HepG2 (cell line): ENCODE results near the gene CIAO3. TPM values are rescaled to one million over a fixed set of nuclear protein-coding genes. Genes with fewer than 3 reads are reported as not detected.
A peak's percentile ranks its signal among the peaks of the same experiment; 100 is the strongest.

Source experiments
- EHMT2 ChIP-seq: fragments of 200-600 bp; sonication (generic); IDR thresholded peaks from 2 replicates; pipeline ENCODE4 v1.7.0; 2017; ENCODE audit warnings: antibody characterized with exemption, low read depth, low read length, borderline replicate concordance
- FUBP1 ChIP-seq: sonication (generic); formaldehyde crosslinking; IDR thresholded peaks from 2 replicates; pipeline ENCODE4 v1.5.1; 2020; ENCODE audit warnings: missing genetic modification reagents, mild to moderate bottlenecking, borderline replicate concordance
- GFI1 ChIP-seq: sonication (generic); formaldehyde crosslinking; IDR thresholded peaks from 2 replicates; pipeline ENCODE4 v1.5.0; 2020; ENCODE audit warnings: missing genetic modification reagents, mild to moderate bottlenecking, borderline replicate concordance
- MAFK ChIP-seq, 2 experiments: IDR thresholded peaks in 1 of 2; conservative IDR thresholded peaks in 1 of 2; 2 replicates each; pipeline ENCODE4 v1.6.1; 2011; ENCODE audit warnings: improper control_type of control experiment in 2 of 2, low read length in 2 of 2
- NFE2 ChIP-seq: sonication (generic); formaldehyde crosslinking; IDR thresholded peaks from 2 replicates; pipeline ENCODE4 v1.4.0; 2020; ENCODE audit warnings: missing genetic modification reagents
- NR2F2 ChIP-seq: IDR thresholded peaks from 2 replicates; pipeline ENCODE4 v1.6.1; 2012; ENCODE audit warnings: low read depth, inconsistent platforms, borderline replicate concordance
- NRL ChIP-seq: sonication (generic); formaldehyde crosslinking; IDR thresholded peaks from 2 replicates; pipeline ENCODE4 v1.5.0; 2020; ENCODE audit warnings: missing genetic modification reagents, mild to moderate bottlenecking, moderate library complexity, borderline replicate concordance
- PHF21A ChIP-seq: sonication (generic); formaldehyde crosslinking; IDR thresholded peaks from 2 replicates; pipeline ENCODE4 v1.5.0; 2020; ENCODE audit warnings: mild to moderate bottlenecking, missing genetic modification reagents
- POGZ ChIP-seq: sonication (generic); formaldehyde crosslinking; IDR thresholded peaks from 2 replicates; pipeline ENCODE4 v1.4.0; 2020; ENCODE audit warnings: mild to moderate bottlenecking, missing genetic modification reagents
- SSRP1 ChIP-seq: IDR thresholded peaks from 2 replicates; pipeline ENCODE4 v1.6.1; 2016; ENCODE audit warnings: control low read depth
- TBX3 ChIP-seq: fragments of 450-650 bp; IDR thresholded peaks from 2 replicates; pipeline ENCODE4 v1.6.1; 2017; ENCODE audit warnings: antibody characterized with exemption, mild to moderate bottlenecking, inconsistent platforms, borderline replicate concordance
- ZNF282 ChIP-seq: fragments of 450-650 bp; IDR thresholded peaks from 2 replicates; pipeline ENCODE4 v1.6.1; 2018; ENCODE audit not compliant: partially characterized antibody
- ZNF496 ChIP-seq: sonication (generic); formaldehyde crosslinking; IDR thresholded peaks from 2 replicates; pipeline ENCODE4 v1.8.1; 2023; ENCODE audit warnings: mild to moderate bottlenecking, moderate library complexity, missing genetic modification reagents; ENCODE audit not compliant: insufficient replicate concordance
- ZNF512B ChIP-seq: sonication (generic); formaldehyde crosslinking; IDR thresholded peaks from 2 replicates; pipeline ENCODE4 v1.5.1; 2020; ENCODE audit warnings: missing genetic modification reagents, mild to moderate bottlenecking, borderline replicate concordance
- ZNF761 ChIP-seq: sonication (generic); formaldehyde crosslinking; conservative IDR thresholded peaks from 2 replicates; pipeline ENCODE4 v1.4.0; 2020; ENCODE audit warnings: mild to moderate bottlenecking, missing genetic modification reagents
- ZUFSP ChIP-seq: sonication (generic); formaldehyde crosslinking; IDR thresholded peaks from 2 replicates; pipeline ENCODE4 v1.9.0; 2021; ENCODE audit warnings: missing genetic modification reagents, mild to moderate bottlenecking, borderline replicate concordance
- polyA plus RNA-seq, 8 experiments: library from polyadenylated mRNA; depleted of rRNA in 3 of 8; stranded (reverse) in 7 of 8; unstranded in 1 of 8; fragments of >200 nt; fragmentation: Illumina TruSeq in 4 of 8; extraction: Trizol in 4 of 8; gene quantifications; 2 replicates each; pipeline versions ENCODE4 v1.2.1 to v1.2.3, GENCODE V29; 2011 to 2016; ENCODE audit warnings: low read depth in 4 of 8, missing spikeins in 1 of 8, mixed read lengths in 1 of 8; ENCODE audit not compliant: insufficient read depth in 1 of 8
- total RNA-seq, 5 experiments: library from RNA; depleted of rRNA; stranded (reverse); fragments of >200 nt; fragmentation: Illumina TruSeq; extraction: Trizol; gene quantifications; 2 replicates each; pipeline ENCODE4 v1.2.3, GENCODE V29; 2016; ENCODE audit warnings: low read depth in 1 of 5
- TF ChIP-seq, protein P1 (sequence below): sonication (generic); formaldehyde crosslinking; IDR thresholded peaks from 2 replicates; pipeline ENCODE4 v1.4.0; 2020; ENCODE audit warnings: low read depth, mild to moderate bottlenecking, missing genetic modification reagents
- TF ChIP-seq, protein P2 (sequence below): sonication (generic); formaldehyde crosslinking; IDR thresholded peaks from 2 replicates; pipeline ENCODE4 v1.8.1; 2023; ENCODE audit warnings: missing genetic modification reagents, inconsistent platforms, borderline replicate concordance
- TF ChIP-seq, protein P3 (sequence below): sonication (generic); formaldehyde crosslinking; IDR thresholded peaks from 2 replicates; pipeline ENCODE4 v1.5.0; 2020; ENCODE audit warnings: missing genetic modification reagents

Gene CIAO3
- total and polyA plus RNA-seq, 2 of the 13 experiments (the other 11 are each of a cell fraction or from before 2014, with no cell fraction given), result 21.7 to 25.0 TPM

DNA sequence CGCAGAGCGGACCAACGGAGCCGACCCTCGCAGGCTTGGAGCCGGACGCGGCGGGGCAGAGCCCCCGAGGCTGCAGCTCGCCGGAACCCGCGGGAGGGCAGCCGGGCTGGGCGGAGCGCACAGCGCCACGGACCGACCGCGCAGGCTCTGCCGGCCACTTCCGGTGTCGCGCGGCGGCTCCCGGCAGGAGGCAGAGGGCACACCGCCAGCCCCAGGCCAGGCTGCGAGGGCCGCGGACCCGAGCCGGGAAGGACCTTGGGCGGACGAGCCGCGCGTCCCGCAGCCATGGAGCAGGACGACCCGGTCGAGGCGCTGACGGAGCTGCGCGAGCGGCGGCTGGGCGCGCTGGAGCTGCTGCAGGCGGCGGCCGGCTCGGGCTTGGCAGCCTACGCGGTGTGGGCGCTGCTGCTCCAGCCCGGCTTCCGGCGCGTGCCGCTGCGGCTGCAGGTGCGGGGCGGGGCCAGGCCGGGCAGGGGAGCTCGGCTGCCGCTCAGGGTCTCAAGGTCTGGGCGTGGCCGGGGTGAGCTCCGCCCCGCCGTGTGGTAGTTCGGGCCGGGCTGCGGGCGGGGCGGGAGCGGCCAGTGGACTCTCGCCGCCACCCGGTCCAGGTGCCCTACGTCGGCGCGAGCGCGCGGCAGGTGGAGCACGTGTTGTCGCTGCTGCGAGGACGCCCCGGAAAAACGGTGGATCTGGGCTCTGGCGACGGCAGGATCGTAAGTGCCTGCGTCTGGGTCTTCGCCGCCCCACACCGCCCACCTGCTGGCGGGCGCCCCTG, 19.6 kb downstream of the CIAO3 start, which contains the start of gene ANTKMT (continued):
- no peak for TF ChIP-seq ZNF512B (CRISPR knock-in tag)
- no peak for TF ChIP-seq ZNF496 (CRISPR knock-in tag)
- TF ChIP-seq, protein P1, sequence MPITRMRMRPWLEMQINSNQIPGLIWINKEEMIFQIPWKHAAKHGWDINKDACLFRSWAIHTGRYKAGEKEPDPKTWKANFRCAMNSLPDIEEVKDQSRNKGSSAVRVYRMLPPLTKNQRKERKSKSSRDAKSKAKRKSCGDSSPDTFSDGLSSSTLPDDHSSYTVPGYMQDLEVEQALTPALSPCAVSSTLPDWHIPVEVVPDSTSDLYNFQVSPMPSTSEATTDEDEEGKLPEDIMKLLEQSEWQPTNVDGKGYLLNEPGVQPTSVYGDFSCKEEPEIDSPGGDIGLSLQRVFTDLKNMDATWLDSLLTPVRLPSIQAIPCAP (CRISPR knock-in tag), result no peak
- TF ChIP-seq ZUFSP (CRISPR knock-in tag), result no peak
- TF ChIP-seq SSRP1 (CRISPR knock-in tag), result no peak
- no peak for TF ChIP-seq EHMT2
- no peak; the same call in 1 of the 2 replicates for TF ChIP-seq NR2F2
- TF ChIP-seq, protein P2, sequence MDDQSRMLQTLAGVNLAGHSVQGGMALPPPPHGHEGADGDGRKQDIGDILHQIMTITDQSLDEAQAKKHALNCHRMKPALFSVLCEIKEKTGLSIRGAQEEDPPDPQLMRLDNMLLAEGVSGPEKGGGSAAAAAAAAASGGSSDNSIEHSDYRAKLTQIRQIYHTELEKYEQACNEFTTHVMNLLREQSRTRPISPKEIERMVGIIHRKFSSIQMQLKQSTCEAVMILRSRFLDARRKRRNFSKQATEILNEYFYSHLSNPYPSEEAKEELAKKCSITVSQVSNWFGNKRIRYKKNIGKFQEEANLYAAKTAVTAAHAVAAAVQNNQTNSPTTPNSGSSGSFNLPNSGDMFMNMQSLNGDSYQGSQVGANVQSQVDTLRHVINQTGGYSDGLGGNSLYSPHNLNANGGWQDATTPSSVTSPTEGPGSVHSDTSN (CRISPR knock-in tag), result no peak
- no peak for TF ChIP-seq MAFK (conservative IDR thresholded peaks at IDR 0.05 in 1 of 2, IDR thresholded peaks at IDR 0.05 in 1 of 2; ENCODE audit: low read length in 2 of 2)
- TF ChIP-seq PHF21A (CRISPR knock-in tag), result peak; percentile 45; the same call in 1 of the 2 replicates
- peak; percentile 43; the same call in 1 of the 2 replicates for TF ChIP-seq GFI1 (CRISPR knock-in tag)
- TF ChIP-seq POGZ (CRISPR knock-in tag), result no peak
- no peak for TF ChIP-seq FUBP1 (CRISPR knock-in tag)
- peak; percentile 80; the same call in 1 of the 2 replicates for TF ChIP-seq ZNF761 (CRISPR knock-in tag)
- TF ChIP-seq TBX3, result no peak
- peak; percentile 74; the same call in 1 of the 2 replicates for TF ChIP-seq NRL (CRISPR knock-in tag)
- no peak for TF ChIP-seq ZNF282
- no peak for TF ChIP-seq NFE2 (CRISPR knock-in tag)
- TF ChIP-seq, protein P3, sequence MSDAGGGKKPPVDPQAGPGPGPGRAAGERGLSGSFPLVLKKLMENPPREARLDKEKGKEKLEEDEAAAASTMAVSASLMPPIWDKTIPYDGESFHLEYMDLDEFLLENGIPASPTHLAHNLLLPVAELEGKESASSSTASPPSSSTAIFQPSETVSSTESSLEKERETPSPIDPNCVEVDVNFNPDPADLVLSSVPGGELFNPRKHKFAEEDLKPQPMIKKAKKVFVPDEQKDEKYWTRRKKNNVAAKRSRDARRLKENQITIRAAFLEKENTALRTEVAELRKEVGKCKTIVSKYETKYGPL (CRISPR knock-in tag), result no peak
